KMS-11 (cell line): ENCODE measurements around the gene PDE2A.

ENCODE experiments used
- H2AFZ ChIP-seq: fragments of 200-600 bp; sonication (generic); 2 replicates; pipeline ENCODE4 v1.6.1; 2016; ENCODE audit warnings: antibody characterized with exemption, mixed run types, low read depth
- H3K27ac ChIP-seq: fragments of 200-600 bp; sonication (generic); 2 replicates; pipeline ENCODE4 v1.6.1; 2016; ENCODE audit warnings: mild to moderate bottlenecking, mixed run types
- H3K27me3 ChIP-seq: fragments of 200-600 bp; sonication (generic); 2 replicates; pipeline ENCODE4 v1.6.1; 2017; ENCODE audit warnings: mild to moderate bottlenecking, low read depth, mixed run types, moderate library complexity; ENCODE audit not compliant: insufficient read depth
- H3K36me3 ChIP-seq: fragments of 200-600 bp; sonication (generic); 2 replicates; pipeline ENCODE4 v1.6.1; 2017; ENCODE audit warnings: mild to moderate bottlenecking, mixed run types; ENCODE audit not compliant: insufficient read depth
- H3K4me1 ChIP-seq: fragments of 200-600 bp; sonication (generic); 2 replicates; pipeline ENCODE4 v1.6.1; 2016; ENCODE audit warnings: mild to moderate bottlenecking, low read depth, mixed run types; ENCODE audit not compliant: poor library complexity, severe bottlenecking
- H3K4me2 ChIP-seq: fragments of 200-600 bp; sonication (generic); 2 replicates; pipeline ENCODE4 v1.7.0; 2016; ENCODE audit warnings: mild to moderate bottlenecking, mixed run types
- H3K4me3 ChIP-seq: fragments of 200-600 bp; sonication (generic); IDR thresholded peaks from 2 replicates; pipeline ENCODE4 v1.6.1; 2017; ENCODE audit warnings: low read depth, low read length, mixed read lengths; ENCODE audit not compliant: insufficient read depth
- H3K79me2 ChIP-seq: fragments of 200-600 bp; sonication (generic); 2 replicates; pipeline ENCODE4 v1.6.1; 2016; ENCODE audit warnings: low read depth, mixed run types; ENCODE audit not compliant: insufficient read depth
- H3K9ac ChIP-seq: fragments of 200-600 bp; sonication (generic); 2 replicates; pipeline ENCODE4 v1.6.1; 2016; ENCODE audit warnings: mild to moderate bottlenecking, mixed run types
- H4K20me1 ChIP-seq: fragments of 200-600 bp; sonication (generic); 2 replicates; pipeline ENCODE4 v1.6.1; 2016; ENCODE audit warnings: mild to moderate bottlenecking, mixed run types; ENCODE audit not compliant: insufficient read depth
- TF ChIP-seq, protein P1 (sequence below): fragments of 200-600 bp; sonication (generic); conservative IDR thresholded peaks from 2 replicates; pipeline ENCODE4 v1.6.1; 2017; ENCODE audit warnings: low read depth, mild to moderate bottlenecking, antibody characterized with exemption, low read length, moderate library complexity, mixed read lengths

PDE2A gene

DNA sequence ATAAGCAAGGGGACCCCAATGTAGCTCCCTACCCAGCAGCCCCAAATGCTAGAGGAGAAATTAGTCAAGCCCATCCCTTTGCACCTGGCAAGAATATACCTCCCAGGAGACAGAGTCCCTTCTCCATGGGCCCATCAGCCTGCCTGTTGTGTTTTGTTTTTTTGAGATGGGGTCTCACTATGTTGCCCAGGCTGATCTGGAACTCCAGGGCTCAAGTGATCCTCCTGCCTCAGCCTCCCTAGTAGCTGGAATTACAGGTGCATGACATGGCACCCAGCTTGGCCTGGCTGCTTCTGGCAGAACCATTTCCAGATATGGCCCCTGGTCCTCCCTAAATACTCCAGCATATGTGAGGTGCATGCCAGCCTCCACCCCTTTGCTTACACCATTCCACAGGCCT is 22.1 kb downstream of the PDE2A start:
- H3K27ac ChIP-seq = no peak overlapping the region
- no peak overlapping the region for H3K4me3 ChIP-seq
- H3K27me3 ChIP-seq = no peaks in the 10 kb centered on the region
- H3K4me1 ChIP-seq = no peaks in the 10 kb centered on the region
- no peaks in the 10 kb centered on the region for H3K79me2 ChIP-seq
- TF ChIP-seq, protein P1, sequence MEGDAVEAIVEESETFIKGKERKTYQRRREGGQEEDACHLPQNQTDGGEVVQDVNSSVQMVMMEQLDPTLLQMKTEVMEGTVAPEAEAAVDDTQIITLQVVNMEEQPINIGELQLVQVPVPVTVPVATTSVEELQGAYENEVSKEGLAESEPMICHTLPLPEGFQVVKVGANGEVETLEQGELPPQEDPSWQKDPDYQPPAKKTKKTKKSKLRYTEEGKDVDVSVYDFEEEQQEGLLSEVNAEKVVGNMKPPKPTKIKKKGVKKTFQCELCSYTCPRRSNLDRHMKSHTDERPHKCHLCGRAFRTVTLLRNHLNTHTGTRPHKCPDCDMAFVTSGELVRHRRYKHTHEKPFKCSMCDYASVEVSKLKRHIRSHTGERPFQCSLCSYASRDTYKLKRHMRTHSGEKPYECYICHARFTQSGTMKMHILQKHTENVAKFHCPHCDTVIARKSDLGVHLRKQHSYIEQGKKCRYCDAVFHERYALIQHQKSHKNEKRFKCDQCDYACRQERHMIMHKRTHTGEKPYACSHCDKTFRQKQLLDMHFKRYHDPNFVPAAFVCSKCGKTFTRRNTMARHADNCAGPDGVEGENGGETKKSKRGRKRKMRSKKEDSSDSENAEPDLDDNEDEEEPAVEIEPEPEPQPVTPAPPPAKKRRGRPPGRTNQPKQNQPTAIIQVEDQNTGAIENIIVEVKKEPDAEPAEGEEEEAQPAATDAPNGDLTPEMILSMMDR = no peak
- H3K4me2 ChIP-seq = no peak overlapping the region
- no peaks in the 10 kb centered on the region for H3K36me3 ChIP-seq
- H2AFZ ChIP-seq = no peak overlapping the region
- H4K20me1 ChIP-seq = no peaks in the 10 kb centered on the region
- no peak overlapping the region for H3K9ac ChIP-seq

- TF ChIP-seq, protein P1 = no peak
- H3K79me2 ChIP-seq = no peaks in the 10 kb centered on the region
- H3K4me1 ChIP-seq = no peaks in the 10 kb centered on the region
- H4K20me1 ChIP-seq = no peaks in the 10 kb centered on the region
- no peak overlapping the region for H3K27ac ChIP-seq
- no peak overlapping the region for H3K4me3 ChIP-seq
- no peaks in the 10 kb centered on the region for H3K27me3 ChIP-seq
- no peak overlapping the region for H3K9ac ChIP-seq
- H3K36me3 ChIP-seq = no peaks in the 10 kb centered on the region
- H3K4me2 ChIP-seq = no peak overlapping the region
- no peak overlapping the region for H2AFZ ChIP-seq
Measured at GRCh38 chr11:72649215-72649976, 24.8 kb downstream of the PDE2A start.

DNA sequence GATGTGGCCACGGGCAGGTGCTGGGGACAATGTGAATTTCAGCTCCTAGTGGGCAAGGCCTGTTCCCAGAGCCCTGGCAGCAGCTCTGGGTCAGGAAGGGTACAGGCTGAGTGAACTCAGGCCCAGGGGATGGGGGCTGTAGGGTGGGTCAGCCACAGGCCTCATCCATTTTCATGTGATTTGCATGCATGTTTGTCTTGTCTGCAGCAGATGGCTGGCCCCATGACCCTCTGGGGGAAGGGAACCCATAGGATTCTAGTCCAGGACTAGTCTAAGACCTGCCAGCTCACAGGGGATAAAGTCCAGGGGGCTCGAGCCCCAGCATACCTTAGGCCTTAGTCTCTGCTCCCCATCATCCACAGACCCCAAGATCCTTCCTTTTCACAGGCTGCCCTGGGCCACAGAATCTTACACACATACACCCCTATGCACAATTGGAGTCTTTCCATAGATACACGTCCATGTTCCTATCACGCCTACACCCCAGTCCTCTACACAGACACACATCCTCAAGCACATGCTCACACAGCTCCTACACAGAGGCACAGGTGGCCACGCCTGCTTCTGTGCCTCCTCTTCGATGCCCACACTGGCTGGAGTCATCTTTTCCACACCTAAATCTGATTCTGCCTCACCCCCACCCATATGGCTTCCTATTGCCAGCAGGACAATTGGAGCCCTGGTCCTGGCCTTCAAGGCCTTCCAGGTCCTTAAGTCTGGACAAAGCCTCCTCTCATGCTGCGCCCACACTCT is 25.7 kb downstream of the PDE2A start:
- TF ChIP-seq, protein P1 = no peak
- Histone ChIP-seq H3K4me3 (no peak overlapping the region), H3K4me1 (no peaks in the 10 kb centered on the region)

DNA sequence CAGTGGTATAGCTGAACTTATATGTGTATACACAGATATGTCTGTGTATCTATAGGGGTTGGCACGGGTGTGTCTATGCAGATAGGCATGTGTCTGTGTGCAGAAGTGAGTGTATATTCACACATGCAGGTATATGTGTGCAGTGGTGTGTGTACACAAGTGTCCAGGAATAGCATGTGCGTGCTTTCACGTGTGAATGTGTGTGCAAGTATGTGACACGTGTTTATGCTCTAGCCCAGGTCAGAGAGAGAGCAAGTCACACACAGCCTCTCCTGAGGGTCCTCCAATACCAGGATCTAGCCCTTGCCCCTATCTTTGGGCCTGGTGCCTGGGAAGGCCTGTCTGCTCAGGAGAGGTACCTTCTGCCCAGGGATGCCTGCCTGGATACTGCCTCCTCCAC is 26.3 kb downstream of the PDE2A start:
- no peak overlapping the region for H2AFZ ChIP-seq
- H3K36me3 ChIP-seq = no peaks in the 10 kb centered on the region
- H3K9ac ChIP-seq = no peak overlapping the region
- H3K27me3 ChIP-seq = no peaks in the 10 kb centered on the region
- no peak overlapping the region for H3K4me3 ChIP-seq
- H3K27ac ChIP-seq = no peak overlapping the region
- TF ChIP-seq, protein P1 = no peak
- no peaks in the 10 kb centered on the region for H3K4me1 ChIP-seq
- H3K4me2 ChIP-seq = no peak overlapping the region
- no peaks in the 10 kb centered on the region for H4K20me1 ChIP-seq
- H3K79me2 ChIP-seq = no peaks in the 10 kb centered on the region

More for the DNA sequence above, 25.7 kb downstream of the PDE2A start:
- Histone ChIP-seq H3K4me2 (no peak overlapping the region), H4K20me1 (no peaks in the 10 kb centered on the region), H3K27ac (no peak overlapping the region), H3K27me3 (no peaks in the 10 kb centered on the region), H2AFZ (no peak overlapping the region), H3K9ac (no peak overlapping the region), H3K36me3 (no peaks in the 10 kb centered on the region), H3K79me2 (no peaks in the 10 kb centered on the region)
